Suprapubic skin (tissue), 3 donors: ENCODE results near the gene CECR2.

ENCODE experiments used
- CTCF ChIP-seq, 2 donors: fragments of 200-600 bp in 1 of 2; fragments of 450-650 bp in 1 of 2; sonication (generic) in 1 of 2; IDR thresholded peaks; one replicate each; pipeline ENCODE4 v1.5.1; 2016 to 2019; ENCODE audit warnings: antibody characterized with exemption in 2 of 2, mild to moderate bottlenecking in 1 of 2, moderate library complexity in 1 of 2
- POLR2A ChIP-seq, 2 donors: fragments of 450-650 bp; IDR thresholded peaks; one replicate each; pipeline ENCODE4 v1.6.1; 2017; ENCODE audit warnings: antibody characterized with exemption in 2 of 2, mild to moderate bottlenecking in 2 of 2, moderate library complexity in 2 of 2

DNA sequence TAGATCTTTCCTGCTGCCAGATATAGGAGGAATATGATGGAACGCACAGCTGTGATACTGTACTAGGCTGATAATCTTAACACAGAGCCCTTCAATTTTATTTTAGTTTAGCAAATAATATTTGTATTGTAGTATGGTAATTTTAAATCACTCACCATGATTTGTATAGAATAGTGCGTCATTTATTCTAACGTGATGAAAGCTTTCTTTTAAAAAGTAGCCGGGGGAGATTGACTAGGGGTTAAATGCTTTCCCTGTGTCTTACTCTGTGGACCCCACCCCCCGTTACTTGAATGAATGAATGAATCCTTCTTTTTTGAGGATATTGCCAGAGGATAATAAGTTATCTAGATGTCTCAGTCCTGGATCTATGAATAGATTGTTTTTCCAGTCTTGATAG is 72.1 kb downstream of the CECR2 start:
- TF ChIP-seq POLR2A (IDR thresholded peaks at IDR 0.05) (no peak), CTCF (IDR thresholded peaks at IDR 0.05) (no peak)
